NCI-H1694 treated with DMSO at 0.1 percent for 48 hours (cell line): ENCODE results near the gene PDCD1LG2.

Experiments used
- DNase-seq: peaks from one replicate; lab custom pipeline; 2025; lab: John Stamatoyannopoulos, UW

The PDCD1LG2 gene

DNA sequence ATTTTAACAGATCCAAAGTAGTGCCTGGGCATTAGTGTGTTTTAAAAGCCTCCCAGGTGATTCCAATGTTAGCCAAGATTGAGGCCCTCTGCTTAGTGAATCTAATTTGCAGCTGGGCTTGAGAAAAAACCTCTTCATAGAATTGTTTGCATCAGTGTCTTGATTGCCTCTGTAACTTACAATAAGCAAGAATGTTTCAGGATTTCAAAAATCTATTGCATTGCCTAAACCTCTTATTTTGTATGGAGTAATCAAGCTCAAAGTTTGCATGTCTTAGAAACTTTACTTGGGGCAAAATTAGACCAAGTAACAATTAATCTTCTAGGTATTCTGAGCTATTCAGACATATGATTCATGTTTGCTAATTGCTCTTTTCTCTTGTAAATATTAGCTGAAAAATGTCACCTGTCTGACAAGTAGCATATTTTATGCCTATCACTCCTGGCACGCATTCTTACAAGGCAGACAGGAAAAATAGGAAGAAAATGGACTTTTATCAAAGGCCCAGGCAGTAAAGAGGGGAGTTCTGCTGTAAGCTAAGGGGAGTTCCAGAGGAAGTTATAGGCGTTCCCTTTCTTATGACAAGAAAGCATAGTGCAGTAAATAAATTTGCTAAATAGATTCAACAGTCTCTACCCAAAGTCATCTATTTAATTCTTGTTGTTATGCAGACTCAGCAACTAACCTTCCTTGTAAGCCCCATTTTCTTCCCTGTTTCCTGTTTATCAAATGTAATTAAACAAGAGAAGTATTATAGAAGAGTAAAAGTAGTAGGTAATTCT lies 21.0 kb downstream of the PDCD1LG2 start:
- no peak for DNase-seq

GRCh38 chr9:5532306-5532705 lies 22.0 kb downstream of the PDCD1LG2 start:
- no peak for DNase-seq

DNA sequence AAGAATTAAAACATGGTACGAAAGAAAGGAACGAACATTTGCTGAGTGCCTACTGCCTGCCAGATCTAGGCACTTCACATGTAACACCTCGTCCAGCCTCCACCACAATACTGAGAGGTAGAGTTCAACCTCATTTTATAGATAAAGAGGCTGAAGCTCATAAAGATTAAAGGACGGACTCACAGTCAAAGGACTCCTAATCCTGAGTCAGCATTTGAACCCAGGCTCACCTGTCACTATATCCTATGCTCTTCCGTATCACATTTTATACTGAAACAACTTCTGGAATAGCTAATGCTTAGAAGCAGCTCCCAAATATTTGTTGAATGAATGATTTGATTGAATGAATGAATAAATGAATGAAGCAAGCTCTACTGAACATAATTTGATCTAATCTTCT lies 22.5 kb downstream of the PDCD1LG2 start:
- no peak for DNase-seq

DNA sequence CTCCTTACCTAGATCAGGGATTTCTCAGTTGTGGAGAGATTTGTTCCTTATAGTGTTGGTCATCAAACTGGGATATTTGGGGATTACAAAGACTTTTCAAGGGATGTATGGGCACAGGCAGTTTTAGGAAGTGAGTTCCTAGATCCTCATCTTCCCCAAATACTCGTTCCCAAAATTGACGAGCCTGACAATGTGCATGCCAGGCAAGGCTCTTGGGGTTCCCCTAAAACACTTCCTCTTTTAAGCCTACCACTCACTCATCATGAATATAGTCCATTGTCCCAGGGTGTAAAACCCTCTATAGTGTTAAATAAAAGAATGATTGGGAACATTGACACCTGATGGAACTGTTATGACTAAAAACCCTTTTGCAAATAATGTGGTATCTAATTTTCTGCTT lies 26.4 kb downstream of the PDCD1LG2 start:
- no peak for DNase-seq

DNA sequence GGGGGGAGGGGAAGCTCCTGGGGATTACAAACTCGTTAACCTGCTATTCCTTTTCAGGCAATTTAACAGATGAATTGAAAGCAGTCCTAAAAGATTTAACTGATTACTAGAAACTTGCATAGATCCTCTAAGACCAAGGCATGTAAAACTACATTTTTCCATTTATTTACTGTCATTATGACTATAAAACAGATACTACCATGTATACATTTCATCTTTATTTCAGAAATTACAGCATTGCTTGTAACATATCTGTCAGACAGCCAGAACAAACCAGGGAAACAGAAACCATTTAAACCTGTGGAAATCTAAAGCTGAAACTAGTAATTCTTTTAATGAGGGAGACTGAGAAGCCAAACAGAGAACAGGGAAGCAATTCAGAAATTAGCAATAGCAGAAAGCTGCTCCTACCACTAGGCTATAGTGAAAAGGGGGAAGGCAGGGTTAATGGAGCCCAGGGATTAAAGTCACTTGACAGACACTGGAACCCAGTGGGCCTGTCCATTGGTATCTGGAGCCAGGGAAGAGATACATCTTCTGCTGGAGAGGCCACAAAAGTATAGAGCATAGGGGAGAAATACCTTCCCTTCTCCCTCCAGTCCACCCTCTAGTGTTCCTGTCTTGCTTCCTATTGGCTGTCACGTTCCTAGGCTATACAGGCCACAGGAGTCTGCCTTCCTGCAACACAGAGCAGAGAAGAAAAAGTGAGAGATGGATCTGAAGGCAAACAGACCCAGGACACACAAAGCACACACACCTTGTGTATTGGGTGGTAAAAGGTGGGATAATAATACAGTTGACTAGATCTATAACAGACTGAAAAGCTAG lies 33.8 kb downstream of the PDCD1LG2 start:
- DNase-seq: no peak

- DNase-seq: no peak
Observed at GRCh38 chr9:5549658-5550650, 39.6 kb downstream of the PDCD1LG2 start.

DNA sequence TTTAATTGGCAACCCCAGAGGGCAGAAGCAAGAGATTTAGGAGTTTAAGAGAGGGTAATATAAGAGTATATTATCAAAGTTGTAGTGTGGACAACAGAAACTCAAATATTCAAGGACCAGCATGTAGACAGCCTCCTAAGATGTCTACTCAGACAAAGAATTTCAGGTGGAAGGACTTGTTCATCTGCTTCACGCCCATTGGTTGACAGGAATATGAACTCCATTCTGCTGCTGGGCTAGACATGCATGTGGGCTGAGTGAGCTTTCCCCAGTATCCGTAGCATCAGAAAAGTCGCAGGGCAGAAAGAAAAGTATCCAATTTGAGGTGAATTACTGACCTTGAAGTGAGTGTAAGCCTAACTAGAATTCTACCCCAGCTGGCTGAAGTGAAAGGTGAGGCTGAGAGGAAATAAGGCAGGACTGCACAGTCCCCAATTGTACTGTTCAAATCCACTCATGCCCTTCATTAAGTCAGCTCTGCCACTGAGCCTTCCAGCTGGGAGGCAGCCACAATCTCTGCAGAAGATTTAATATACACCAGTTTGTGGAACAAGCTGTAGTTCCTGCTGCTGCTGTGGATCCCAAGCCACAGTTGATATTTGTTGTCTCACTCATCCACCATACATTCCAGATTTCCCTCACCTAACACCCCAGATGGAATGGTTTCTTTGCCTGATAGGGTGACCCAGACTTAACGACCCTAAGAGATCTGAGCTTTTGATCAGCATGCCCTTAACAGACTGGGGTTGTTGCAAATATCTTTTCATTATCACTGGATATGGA lies 41.2 kb downstream of the PDCD1LG2 start:
- DNase-seq: no peak

DNA sequence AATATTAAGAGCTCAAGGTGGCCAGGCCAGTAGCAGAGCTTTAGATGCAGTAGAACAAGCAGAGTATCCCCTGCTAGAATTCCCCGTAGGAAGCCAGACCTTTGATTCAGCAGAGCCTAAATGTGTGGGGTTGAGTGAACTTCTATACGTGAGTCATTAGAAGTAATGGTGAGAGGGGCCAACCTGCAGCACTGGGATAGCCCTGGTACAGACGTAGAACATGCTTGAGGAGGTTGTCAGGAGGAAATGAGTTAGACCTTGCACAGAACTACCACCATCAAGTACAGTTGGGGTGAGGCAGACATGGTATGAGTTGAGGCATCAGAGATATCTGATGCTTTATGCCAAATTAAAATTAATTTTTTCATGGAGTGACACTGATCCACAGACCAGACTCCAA lies 42.0 kb downstream of the PDCD1LG2 start:
- no peak for DNase-seq

DNA sequence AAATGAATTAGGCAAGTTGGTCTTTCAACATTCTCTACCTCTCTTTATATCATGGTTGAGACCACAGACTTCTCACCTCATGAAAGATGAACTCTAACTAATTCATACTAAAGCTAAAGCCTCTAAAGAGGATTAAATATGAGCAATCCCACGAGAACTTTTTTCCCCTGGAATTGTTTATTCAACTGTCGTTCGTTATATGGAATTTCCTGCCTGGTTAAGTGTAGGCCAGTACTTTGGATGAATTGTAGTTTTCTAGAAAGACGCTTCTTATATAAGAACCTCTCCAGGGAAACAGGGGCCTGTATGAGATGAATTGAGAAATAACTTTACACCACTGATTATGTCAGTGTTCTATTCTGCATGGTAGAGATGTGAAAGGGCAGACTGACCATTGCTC lies 42.9 kb downstream of the PDCD1LG2 start:
- DNase-seq: no peak

- DNase-seq: no peak
Observed at GRCh38 chr9:5554254-5554653, 43.9 kb downstream of the PDCD1LG2 start.

DNA sequence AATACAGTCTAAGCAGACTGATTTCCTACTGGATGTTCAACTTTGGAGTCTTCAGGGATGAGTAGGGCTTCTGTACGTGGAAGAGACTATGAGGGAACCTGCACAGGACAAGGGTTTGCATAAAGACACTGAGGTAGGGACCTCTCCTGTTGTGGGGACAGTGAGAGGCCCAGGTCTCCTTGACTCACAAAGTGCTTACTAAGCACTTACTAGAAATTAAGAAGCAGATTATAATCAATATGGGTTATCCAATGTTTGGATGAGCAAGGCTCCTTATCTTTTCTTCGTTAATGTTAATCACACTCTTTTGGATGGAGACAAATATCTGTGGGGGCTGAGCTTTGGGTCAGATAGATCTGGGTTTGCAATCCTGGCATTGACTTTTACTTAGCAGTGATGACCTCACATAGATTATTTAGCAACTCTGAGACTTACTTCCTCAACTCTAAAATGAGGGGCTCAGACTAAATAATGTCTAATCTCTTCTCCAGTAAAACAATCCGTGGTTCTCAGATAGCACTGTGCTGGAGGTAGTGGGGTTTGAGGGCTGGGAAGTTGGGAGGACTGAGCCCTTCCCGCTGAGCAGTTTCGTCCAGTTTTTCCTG lies 45.9 kb downstream of the PDCD1LG2 start:
- no peak for DNase-seq

GRCh38 chr9:5557606-5558587 lies 47.6 kb downstream of the PDCD1LG2 start:
- DNase-seq: no peak

DNA sequence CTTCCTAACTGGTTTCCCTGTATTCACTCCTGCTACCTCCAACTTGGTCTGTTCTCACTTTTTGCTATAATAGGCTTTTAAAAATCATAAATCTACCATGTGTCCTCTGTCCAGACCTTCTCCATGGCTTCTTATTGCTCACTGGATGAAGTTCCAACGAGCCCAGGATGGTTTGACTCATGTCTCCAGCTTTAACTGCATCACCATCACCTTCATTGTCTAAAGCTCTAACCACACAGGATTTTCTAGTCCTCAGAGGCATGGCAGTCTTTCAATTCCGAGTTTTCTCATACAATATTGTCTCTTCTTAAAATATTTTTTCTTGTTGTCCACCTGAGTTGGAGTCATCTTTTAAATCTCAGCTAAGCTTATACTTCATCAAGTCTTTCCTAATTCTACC lies 49.3 kb downstream of the PDCD1LG2 start:
- no peak for DNase-seq

DNA sequence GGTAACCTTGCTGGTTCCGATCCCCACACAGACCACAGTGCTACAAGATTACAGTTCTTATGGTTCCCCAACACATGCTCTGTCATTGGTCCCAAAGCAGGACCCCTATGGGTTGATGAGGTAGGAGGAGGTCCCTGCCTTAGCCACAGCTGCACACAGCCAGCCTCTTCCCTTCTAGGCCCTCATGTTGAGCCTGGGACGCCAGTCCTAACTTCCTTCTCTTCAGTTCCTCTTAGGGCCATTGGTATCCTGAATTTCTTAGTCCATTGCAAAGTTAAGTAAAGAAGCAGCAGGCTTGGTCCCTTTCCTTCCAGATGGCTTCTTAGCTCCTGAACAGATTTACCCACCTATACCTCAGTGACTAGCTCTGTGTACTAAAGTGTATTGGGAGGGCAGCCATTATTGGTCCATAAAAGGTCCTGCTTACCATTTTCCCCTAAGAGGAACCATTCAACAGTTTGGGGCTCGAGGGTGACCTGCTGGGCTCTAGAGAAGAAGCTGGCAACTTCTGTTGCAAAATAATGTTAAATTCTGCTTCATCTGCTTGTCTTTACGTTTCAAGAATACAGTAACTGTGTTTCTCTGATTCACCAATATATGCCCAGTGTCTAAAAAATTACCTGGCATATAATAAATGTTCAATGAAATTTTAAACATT lies 50.2 kb downstream of the PDCD1LG2 start:
- no peak for DNase-seq

DNA sequence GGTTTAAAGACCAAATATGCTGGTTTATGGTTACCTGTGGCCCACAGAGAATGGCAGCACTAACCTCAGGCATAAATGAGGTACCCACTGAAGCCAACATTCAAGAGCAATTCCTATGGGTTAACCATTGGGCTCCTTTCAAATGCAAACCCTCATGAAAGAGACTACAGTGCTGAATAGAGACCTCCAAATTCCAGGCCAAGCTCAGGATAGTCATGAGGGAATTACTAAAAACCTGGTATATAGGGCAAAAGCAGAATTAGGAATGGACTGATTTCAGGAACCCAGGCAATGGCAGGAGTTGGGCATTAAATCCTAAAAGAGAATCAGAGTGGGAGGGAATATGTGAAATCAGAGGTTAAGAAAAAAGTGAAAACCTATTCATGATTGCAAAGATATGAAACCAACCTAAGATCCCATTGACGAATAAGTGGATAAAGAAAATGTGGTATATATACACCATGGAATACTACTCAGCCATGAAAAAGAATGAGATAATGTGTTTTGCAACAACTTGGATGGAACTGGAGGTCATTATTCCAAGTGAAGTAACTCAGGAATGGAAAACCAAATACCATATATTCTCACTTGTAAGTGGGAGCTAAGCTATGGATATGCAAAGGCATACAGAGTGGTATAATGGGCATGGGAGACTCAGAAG lies 51.6 kb downstream of the PDCD1LG2 start:
- no peak for DNase-seq

GRCh38 chr9:5562806-5563416 lies 52.6 kb downstream of the PDCD1LG2 start:
- DNase-seq: no peak

- DNase-seq: no peak
Observed at GRCh38 chr9:5563417-5563815, 53.1 kb downstream of the PDCD1LG2 start.

DNA sequence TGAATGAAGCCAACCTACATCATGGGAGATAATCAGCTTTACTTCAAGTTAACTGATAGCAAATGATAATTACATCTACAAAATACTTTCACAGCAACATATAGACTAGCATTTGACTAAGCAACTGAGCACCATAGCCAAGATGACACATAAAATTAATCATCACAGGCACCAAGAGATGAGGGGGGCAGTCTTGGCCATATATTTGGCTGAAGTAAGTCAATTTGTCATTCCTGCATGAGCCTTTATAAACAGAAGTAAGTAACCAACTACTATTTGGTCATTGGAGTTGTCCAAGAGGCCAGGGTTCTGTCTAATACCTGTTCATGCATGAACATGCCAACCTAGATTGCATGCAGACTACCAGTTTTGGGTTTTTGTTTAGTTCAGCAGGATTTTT lies 53.6 kb downstream of the PDCD1LG2 start:
- no peak for DNase-seq
